ENCODE data around the gene PLA2G4B. TPM values are rescaled to one million over a fixed set of nuclear protein-coding genes. Genes with fewer than 3 reads are reported as not detected.

The PLA2G4B gene
- total RNA-seq, 1 donor from 2014 or later, result 13.9 TPM

DNA sequence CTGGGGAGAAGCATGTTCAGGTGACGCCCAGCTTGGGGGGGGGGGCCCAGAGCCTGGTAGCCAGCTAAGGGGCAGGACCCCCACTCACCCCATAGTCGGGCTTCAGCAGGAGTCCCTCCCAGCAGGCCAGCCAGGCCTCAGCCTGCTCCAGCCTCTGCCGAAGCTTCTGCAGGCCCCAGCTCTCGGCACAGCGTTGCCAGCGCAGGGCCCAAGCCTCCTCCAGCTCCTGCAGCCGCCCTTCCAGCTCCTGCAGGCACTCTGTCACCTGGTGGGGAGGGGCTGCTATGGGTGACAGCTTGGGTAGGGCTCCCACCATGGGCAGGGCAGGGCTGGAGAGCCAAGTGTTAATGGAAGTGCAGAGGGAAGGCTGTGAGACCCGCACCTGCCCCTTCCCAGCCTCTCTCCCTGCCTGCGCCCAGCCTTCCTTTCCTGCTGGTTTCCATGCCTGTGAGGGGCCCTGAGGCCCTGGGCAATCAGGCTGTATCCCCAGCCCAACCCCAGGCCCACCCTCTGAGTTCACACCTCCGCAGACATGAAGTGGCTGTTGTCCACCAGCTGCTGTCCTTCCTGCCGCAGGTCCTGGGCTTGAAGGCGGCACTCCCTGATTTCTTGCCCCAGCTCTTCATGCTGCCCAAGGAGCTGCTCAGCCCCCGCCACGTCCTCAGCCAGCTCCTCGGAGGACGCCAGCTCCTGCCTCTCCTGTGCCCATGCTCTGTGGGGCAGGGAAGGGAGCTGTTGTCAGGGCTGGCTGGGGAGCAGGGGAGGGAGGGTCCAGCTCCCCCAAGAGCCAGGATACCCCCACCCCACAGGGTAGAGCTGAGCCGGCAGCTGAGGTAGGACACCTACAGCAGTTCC, 14.3 kb downstream of the PLA2G4B start:
- Histone ChIP-seq H3K4me3 (no peak overlapping the region), H3K36me3 (peaks cover 4 to 6% of the 10 kb centered on the region in 2 donors), H3K27me3 (no peaks in the 10 kb centered on the region), H3K27ac (no peak overlapping the region), H3K4me1 (no peaks in the 10 kb centered on the region), H3K9me3 (no peaks in the 10 kb centered on the region)
- no peak for DNase-seq (ENCODE audit: low spot score in 2 of 2)
- intact Hi-C loops (cut with DNase I), result no loop called here
- TF ChIP-seq, protein P1, sequence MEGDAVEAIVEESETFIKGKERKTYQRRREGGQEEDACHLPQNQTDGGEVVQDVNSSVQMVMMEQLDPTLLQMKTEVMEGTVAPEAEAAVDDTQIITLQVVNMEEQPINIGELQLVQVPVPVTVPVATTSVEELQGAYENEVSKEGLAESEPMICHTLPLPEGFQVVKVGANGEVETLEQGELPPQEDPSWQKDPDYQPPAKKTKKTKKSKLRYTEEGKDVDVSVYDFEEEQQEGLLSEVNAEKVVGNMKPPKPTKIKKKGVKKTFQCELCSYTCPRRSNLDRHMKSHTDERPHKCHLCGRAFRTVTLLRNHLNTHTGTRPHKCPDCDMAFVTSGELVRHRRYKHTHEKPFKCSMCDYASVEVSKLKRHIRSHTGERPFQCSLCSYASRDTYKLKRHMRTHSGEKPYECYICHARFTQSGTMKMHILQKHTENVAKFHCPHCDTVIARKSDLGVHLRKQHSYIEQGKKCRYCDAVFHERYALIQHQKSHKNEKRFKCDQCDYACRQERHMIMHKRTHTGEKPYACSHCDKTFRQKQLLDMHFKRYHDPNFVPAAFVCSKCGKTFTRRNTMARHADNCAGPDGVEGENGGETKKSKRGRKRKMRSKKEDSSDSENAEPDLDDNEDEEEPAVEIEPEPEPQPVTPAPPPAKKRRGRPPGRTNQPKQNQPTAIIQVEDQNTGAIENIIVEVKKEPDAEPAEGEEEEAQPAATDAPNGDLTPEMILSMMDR (IDR thresholded peaks at IDR 0.05), result no peak

DNA sequence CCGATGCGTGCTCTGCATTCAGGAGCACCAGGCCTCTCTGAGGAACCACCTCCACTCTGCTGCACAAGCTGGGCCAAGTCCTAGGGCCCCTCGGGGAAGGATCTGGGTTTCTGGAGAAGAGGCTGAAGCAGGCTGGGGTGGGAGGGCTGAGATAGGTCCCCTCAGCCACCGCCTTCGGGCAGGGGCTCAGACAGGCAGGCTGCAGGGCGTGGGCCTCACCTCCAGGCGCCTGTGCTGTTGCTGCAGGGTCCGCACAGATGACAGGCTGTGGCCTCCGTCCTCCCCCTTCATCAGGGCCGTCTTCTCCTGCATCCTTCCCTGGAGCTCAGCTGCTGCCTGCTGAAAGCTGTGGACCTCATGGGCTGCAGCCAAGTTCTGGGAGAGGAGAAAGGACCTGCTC, 15.2 kb downstream of the PLA2G4B start:
- H3K4me3 ChIP-seq, result no peak overlapping the region
- intact Hi-C loops (cut with DNase I), result no loop called here
- H3K9me3 ChIP-seq, result no peaks in the 10 kb centered on the region
- H3K27ac ChIP-seq, result no peak overlapping the region
- no peaks in the 10 kb centered on the region for H3K36me3 ChIP-seq
- no peaks in the 10 kb centered on the region for H3K27me3 ChIP-seq
- TF ChIP-seq, protein P1 (IDR thresholded peaks at IDR 0.05), result no peak
- no peaks in the 10 kb centered on the region for H3K4me1 ChIP-seq
- no peak for DNase-seq (ENCODE audit: low spot score in 2 of 2)

DNA sequence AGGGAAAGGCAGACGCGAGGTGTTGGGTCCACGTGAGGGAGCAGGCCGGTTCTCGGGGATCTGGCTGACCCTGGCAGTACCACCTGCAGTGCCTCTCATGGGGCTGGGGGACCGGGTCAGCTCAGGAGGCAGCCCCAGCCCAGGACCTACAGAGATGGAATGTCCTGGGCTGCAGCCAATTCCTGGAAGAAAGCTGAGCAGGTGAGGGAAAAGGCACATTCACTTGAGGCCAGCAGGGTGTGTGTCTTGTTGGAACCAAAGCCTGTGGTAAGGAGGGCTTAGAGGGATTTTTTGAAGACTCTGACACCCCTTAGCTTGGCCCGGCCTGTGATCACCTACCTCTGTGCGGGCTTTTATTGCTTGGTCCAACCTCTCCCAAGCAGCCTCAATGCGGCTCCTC, 15.8 kb downstream of the PLA2G4B start:
- Histone ChIP-seq H3K27ac (no peak overlapping the region), H3K4me3 (no peak overlapping the region), H3K27me3 (no peaks in the 10 kb centered on the region), H3K9me3 (no peaks in the 10 kb centered on the region), H3K36me3 (no peaks in the 10 kb centered on the region), H3K4me1 (no peaks in the 10 kb centered on the region)
- TF ChIP-seq, protein P1 (IDR thresholded peaks at IDR 0.05), result no peak
- intact Hi-C loops (cut with DNase I), result no loop called here
- DNase-seq (ENCODE audit: low spot score in 2 of 2), result no peak

DNA sequence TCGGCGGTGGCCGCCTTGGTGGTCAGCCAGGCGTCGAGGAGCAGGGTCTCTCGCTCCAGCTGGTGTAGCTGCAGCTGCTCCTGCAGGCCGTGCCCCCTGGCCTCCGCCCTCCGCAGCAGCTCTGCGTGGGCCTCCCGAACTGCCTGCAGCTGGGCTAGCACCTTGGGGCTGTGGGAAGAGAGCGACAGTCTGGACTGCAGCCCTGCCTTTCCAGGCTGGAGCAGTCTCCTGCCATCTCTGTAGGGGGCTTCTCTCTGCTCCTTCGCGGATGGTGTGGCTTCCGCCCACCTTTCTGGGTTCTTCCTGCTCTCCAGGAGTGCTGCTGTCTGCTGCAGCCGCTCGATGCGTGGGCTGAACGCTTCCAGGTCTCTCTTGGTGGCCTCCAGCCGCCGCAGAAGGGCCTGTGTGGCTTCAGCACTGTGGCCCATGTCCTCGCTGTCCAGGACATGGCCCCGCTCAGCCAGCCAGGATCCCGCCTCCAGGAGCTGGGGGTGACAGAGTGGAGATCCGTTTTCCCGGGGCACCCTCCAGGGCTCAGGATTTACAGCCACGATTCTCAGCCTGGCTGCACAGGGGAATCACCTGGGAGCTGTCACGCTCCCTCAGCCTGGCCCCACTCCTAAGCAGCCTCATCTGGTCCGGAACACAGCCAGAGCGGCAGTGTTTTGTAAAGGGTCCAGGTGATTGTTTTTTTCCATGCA, 16.8 kb downstream of the PLA2G4B start:
- no peaks in the 10 kb centered on the region for H3K9me3 ChIP-seq
- no peaks in the 10 kb centered on the region for H3K36me3 ChIP-seq
- no peak overlapping the region for H3K27ac ChIP-seq
- TF ChIP-seq, protein P1 (IDR thresholded peaks at IDR 0.05), result no peak
- no peaks in the 10 kb centered on the region for H3K27me3 ChIP-seq
- DNase-seq (ENCODE audit: low spot score in 2 of 2), result no peak
- intact Hi-C loops (cut with DNase I), result no loop called here
- no peak overlapping the region for H3K4me3 ChIP-seq
- H3K4me1 ChIP-seq, result no peaks in the 10 kb centered on the region

DNA sequence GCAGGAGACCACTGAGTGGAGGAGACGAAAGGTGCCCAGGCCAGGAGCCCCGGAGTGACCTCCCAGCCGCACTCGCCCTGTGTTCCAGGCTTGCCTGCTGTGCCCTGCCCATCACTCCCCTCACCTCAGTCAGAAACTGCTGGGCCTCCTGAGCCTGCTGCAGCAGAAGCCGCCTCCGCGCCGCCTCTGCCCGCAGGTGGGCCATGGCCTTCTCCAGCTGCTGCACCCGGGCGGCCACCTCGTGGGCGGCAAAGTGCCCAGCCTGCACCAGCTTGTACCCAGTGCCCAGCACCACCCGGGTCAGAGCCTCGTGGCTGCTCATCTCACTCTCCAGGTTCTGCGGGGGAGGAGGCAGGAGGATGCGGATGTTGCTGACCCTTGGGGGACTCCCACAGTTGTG, 17.6 kb downstream of the PLA2G4B start:
- no peak overlapping the region for H3K4me3 ChIP-seq
- no peak overlapping the region for H3K27ac ChIP-seq
- DNase-seq (ENCODE audit: low spot score in 2 of 2), result no peak
- TF ChIP-seq, protein P1 (IDR thresholded peaks at IDR 0.05), result no peak
- H3K36me3 ChIP-seq, result no peaks in the 10 kb centered on the region
- H3K27me3 ChIP-seq, result no peaks in the 10 kb centered on the region
- intact Hi-C loops (cut with DNase I), result no loop called here
- no peaks in the 10 kb centered on the region for H3K4me1 ChIP-seq
- no peaks in the 10 kb centered on the region for H3K9me3 ChIP-seq

Measured in ascending aorta (tissue), 2 donors.